GM23338 (cell line): ENCODE results near the gene LMAN1L. TPM values are rescaled to one million over a fixed set of nuclear protein-coding genes. Genes with fewer than 3 reads are reported as not detected.

ENCODE experiments used
- ATAC-seq: fragments of 200-7000 bp; cut with Tn5 transposase; 3 replicates; pipeline ENCODE4 v1.9.1; 2020
- DNase-seq: peaks from one replicate; pipeline ENCODE4 v3.0.0-alpha.2; 2015; ENCODE audit warnings: low spot score
- H2AFZ ChIP-seq: fragments of 200-600 bp; sonication (generic); 2 replicates; pipeline ENCODE4 v1.8.0; 2016; ENCODE audit warnings: antibody characterized with exemption, mild to moderate bottlenecking, moderate library complexity
- H3F3A ChIP-seq: fragments of 200-600 bp; sonication (generic); replicated peaks from 2 replicates; pipeline ENCODE4 v1.8.0; 2017; ENCODE audit warnings: antibody characterized with exemption, mixed run types, low read depth
- H3K27ac ChIP-seq: fragments of 200-600 bp; sonication (generic); 2 replicates; pipeline ENCODE4 v1.6.1; 2016; ENCODE audit warnings: low read depth
- H3K27me3 ChIP-seq: fragments of 200-600 bp; sonication (generic); 2 replicates; pipeline ENCODE4 v1.8.0; 2016; ENCODE audit warnings: mild to moderate bottlenecking, mixed run types, moderate library complexity; ENCODE audit not compliant: insufficient read depth
- H3K36me3 ChIP-seq: fragments of 200-600 bp; sonication (generic); 2 replicates; pipeline ENCODE4 v1.8.0; 2016; ENCODE audit warnings: mild to moderate bottlenecking; ENCODE audit not compliant: insufficient read depth
- H3K4me1 ChIP-seq: fragments of 200-600 bp; sonication (generic); 2 replicates; pipeline ENCODE4 v1.8.0; 2016; ENCODE audit warnings: mild to moderate bottlenecking, moderate library complexity; ENCODE audit not compliant: insufficient read depth
- H3K4me2 ChIP-seq: fragments of 200-600 bp; sonication (generic); 2 replicates; pipeline ENCODE4 v1.7.1; 2017; ENCODE audit warnings: mixed run types
- H3K4me3 ChIP-seq: fragments of 200-600 bp; sonication (generic); 2 replicates; pipeline ENCODE4 v1.6.1; 2016; ENCODE audit warnings: mixed run types
- H3K79me2 ChIP-seq: fragments of 200-600 bp; sonication (generic); replicated peaks from 2 replicates; pipeline ENCODE4 v1.8.0; 2017; ENCODE audit warnings: mild to moderate bottlenecking; ENCODE audit not compliant: insufficient read depth
- H3K9me2 ChIP-seq: fragments of 200-600 bp; sonication (generic); 2 replicates; pipeline ENCODE4 v1.8.0; 2017; ENCODE audit not compliant: insufficient read depth
- H4K20me1 ChIP-seq: fragments of 200-600 bp; sonication (generic); replicated peaks from 2 replicates; pipeline ENCODE4 v1.8.0; 2017; ENCODE audit warnings: mild to moderate bottlenecking; ENCODE audit not compliant: insufficient read depth
- H3K27ac Mint-ChIP-seq: 2 replicates; pipeline ENCODE4 v1.8.0; 2020; ENCODE audit warnings: inconsistent platforms, mild to moderate bottlenecking, moderate library complexity, mixed read lengths
- H3K27me3 Mint-ChIP-seq: 3 replicates; pipeline ENCODE4 v1.8.0; 2022; ENCODE audit warnings: low read depth, mild to moderate bottlenecking, moderate library complexity, mixed read lengths, inconsistent platforms; ENCODE audit not compliant: insufficient read depth, poor library complexity
- H3K36me3 Mint-ChIP-seq: 3 replicates; pipeline ENCODE4 v1.8.0; 2021; ENCODE audit warnings: low read depth, mild to moderate bottlenecking, inconsistent platforms, moderate library complexity, mixed read lengths
- H3K4me1 Mint-ChIP-seq: 3 replicates; pipeline ENCODE4 v1.8.0; 2020; ENCODE audit warnings: mild to moderate bottlenecking, inconsistent platforms, mixed read lengths
- H3K4me3 Mint-ChIP-seq: 3 replicates; pipeline ENCODE4 v1.8.0; 2021; ENCODE audit warnings: moderate library complexity, mild to moderate bottlenecking, inconsistent platforms, mixed read lengths
- H3K9me3 Mint-ChIP-seq: 3 replicates; pipeline ENCODE4 v1.8.0; 2020; ENCODE audit warnings: moderate library complexity, mild to moderate bottlenecking, inconsistent platforms, mixed read lengths
- CREB1 ChIP-seq: fragments of 250-450 bp; sonication (Bioruptor Pico); IDR thresholded peaks from 2 replicates; pipeline ENCODE4 v1.5.0; 2020; ENCODE audit warnings: low read depth, mild to moderate bottlenecking, moderate library complexity
- EZH2 ChIP-seq: fragments of 200-600 bp; sonication (generic); IDR thresholded peaks from one replicate; pipeline ENCODE4 v1.8.0; 2017; ENCODE audit warnings: antibody characterized with exemption, mild to moderate bottlenecking, low read depth; ENCODE audit not compliant: unreplicated experiment
- EZH2phosphoT487 ChIP-seq: fragments of 200-600 bp; sonication (generic); IDR thresholded peaks from one replicate; pipeline ENCODE4 v1.8.1; 2018; ENCODE audit warnings: antibody characterized with exemption; ENCODE audit not compliant: unreplicated experiment
- JUNB ChIP-seq: IDR thresholded peaks from one replicate; pipeline ENCODE4 v1.6.1; 2016; ENCODE audit warnings: antibody characterized with exemption; ENCODE audit not compliant: unreplicated experiment
- NANOG ChIP-seq: IDR thresholded peaks from 2 replicates; pipeline ENCODE4 v1.6.1; 2016; ENCODE audit warnings: antibody characterized with exemption, borderline replicate concordance
- POLR2AphosphoS5 ChIP-seq: IDR thresholded peaks from 2 replicates; pipeline ENCODE4 v1.6.1; 2016; ENCODE audit warnings: antibody characterized with exemption, low read depth
- STAT1 ChIP-seq: IDR thresholded peaks from one replicate; pipeline ENCODE4 v1.6.1; 2016; ENCODE audit warnings: antibody characterized with exemption; ENCODE audit not compliant: unreplicated experiment
- ZNF114 ChIP-seq: fragments of 250-450 bp; sonication (Bioruptor Pico); IDR thresholded peaks from 2 replicates; pipeline ENCODE4 v1.5.0; 2020; ENCODE audit warnings: mild to moderate bottlenecking, moderate library complexity
- ZNF331 ChIP-seq: fragments of 250-450 bp; sonication (Bioruptor Pico); IDR thresholded peaks from 2 replicates; pipeline ENCODE4 v1.5.0; 2020; ENCODE audit warnings: low read depth, mild to moderate bottlenecking, moderate library complexity
- polyA plus RNA-seq: library from polyadenylated mRNA; unstranded; fragments of >200 nt; fragmentation: Nextera tagmentation; extraction: Ambion mirVana; gene quantifications from 2 replicates; pipeline ENCODE4 v1.2.1, GENCODE V29; 2016
- total RNA-seq: library from RNA; depleted of rRNA; stranded (reverse); fragments of >200 nt; shearing (Covaris generic); gene quantifications from 2 replicates; pipeline ENCODE4 v1.2.3, GENCODE V29; 2014
- TF ChIP-seq, protein P1 (sequence below), 2 experiments: fragments of 200-600 bp in 1 of 2; sonication (generic) in 1 of 2; conservative IDR thresholded peaks; 2 replicates each; pipeline versions ENCODE4 v1.5.1 to v1.6.1; 2016 to 2017; ENCODE audit warnings: antibody characterized with exemption in 2 of 2, low read depth in 2 of 2, mild to moderate bottlenecking in 2 of 2, moderate library complexity in 1 of 2
- TF ChIP-seq, protein P2 (sequence below): IDR thresholded peaks from 2 replicates; pipeline ENCODE4 v1.6.1; 2016; ENCODE audit warnings: antibody characterized with exemption
- TF ChIP-seq, protein P3 (sequence below): fragments of 250-450 bp; sonication (Bioruptor Pico); IDR thresholded peaks from 2 replicates; pipeline ENCODE4 v1.5.0; 2020; ENCODE audit warnings: mild to moderate bottlenecking, moderate library complexity
- TF ChIP-seq, protein P4 (sequence below): IDR thresholded peaks from one replicate; pipeline ENCODE4 v1.6.1; 2018; ENCODE audit warnings: antibody characterized with exemption; ENCODE audit not compliant: unreplicated experiment

Gene LMAN1L
- total and polyA plus RNA-seq, 2 experiments from 2014 or later, result not detected

DNA sequence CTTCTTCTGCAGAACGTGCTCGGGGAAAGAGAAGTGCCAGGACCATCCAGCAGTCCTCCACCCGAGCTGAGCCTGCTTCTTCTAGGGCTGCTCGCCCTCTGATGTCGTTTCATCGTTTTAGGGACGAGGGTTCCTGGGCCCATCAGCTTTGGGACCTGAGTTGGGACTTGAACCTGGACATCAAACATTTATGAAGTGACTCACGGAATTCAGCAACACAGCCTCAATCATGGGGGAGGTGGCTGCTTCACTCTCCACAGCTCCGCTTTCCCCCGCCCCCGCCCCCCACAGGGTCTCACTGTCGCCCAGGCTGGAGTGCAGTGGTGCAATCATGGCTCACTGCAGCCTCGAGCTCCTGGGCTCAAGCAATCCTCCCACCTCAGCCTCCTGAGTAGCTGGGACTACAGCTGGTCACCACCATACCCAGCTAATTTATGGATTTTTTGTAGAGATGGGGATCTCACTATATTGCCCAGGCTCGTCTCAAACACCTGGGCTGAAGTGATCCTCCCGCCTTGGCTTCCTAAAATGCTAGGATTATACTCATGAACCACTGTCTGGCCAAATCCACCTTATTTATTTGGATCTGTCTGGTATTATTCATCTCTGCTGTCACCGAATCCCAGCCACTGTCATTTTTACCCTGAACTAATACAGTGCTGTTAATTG is 61.3 kb downstream of the LMAN1L start:
- Histone ChIP-seq H4K20me1 (peaks cover 17% of the 10 kb centered on the region), H3F3A (0 out of 2 replicates have a peak, but pooled peaks cover 8% of the 10 kb centered on the region), H3K4me1 (no peaks in the 10 kb centered on the region), H3K79me2 (peaks cover 37% of the 10 kb centered on the region), H3K4me2 (peak overlapping the region; percentile 96), H3K36me3 (no peaks in the 10 kb centered on the region), H2AFZ (peak overlapping the region; percentile 100), H3K4me3 (peak overlapping the region; percentile 83), H3K27ac (peak overlapping the region; percentile 87; the same call in 1 of the 2 replicates), H3K9me2 (no peaks in the 10 kb centered on the region), H3K27me3 (no peaks in the 10 kb centered on the region)
- peak overlapping the region; percentile 83; the same call in 1 of the 2 replicates for H3K27ac Mint-ChIP-seq
- H3K4me1 Mint-ChIP-seq, result peaks cover 18% of the 10 kb centered on the region
- peaks cover 18% of the 10 kb centered on the region for H3K27me3 Mint-ChIP-seq
- H3K9me3 Mint-ChIP-seq, result no peaks in the 10 kb centered on the region
- peaks cover 3% of the 10 kb centered on the region; the same call in 2 of the 3 replicates for H3K36me3 Mint-ChIP-seq
- ATAC-seq, result peak; percentile 4
- peak overlapping the region; percentile 86 for H3K4me3 Mint-ChIP-seq
- TF ChIP-seq POLR2AphosphoS5 (no peak), NANOG (no peak), ZNF114 (CRISPR knock-in tag) (no peak), ZNF331 (CRISPR knock-in tag) (no peak), EZH2phosphoT487 (no peak), EZH2 (no peak), STAT1 (no peak), JUNB (no peak), CREB1 (CRISPR knock-in tag) (no peak)
- TF ChIP-seq, protein P1, sequence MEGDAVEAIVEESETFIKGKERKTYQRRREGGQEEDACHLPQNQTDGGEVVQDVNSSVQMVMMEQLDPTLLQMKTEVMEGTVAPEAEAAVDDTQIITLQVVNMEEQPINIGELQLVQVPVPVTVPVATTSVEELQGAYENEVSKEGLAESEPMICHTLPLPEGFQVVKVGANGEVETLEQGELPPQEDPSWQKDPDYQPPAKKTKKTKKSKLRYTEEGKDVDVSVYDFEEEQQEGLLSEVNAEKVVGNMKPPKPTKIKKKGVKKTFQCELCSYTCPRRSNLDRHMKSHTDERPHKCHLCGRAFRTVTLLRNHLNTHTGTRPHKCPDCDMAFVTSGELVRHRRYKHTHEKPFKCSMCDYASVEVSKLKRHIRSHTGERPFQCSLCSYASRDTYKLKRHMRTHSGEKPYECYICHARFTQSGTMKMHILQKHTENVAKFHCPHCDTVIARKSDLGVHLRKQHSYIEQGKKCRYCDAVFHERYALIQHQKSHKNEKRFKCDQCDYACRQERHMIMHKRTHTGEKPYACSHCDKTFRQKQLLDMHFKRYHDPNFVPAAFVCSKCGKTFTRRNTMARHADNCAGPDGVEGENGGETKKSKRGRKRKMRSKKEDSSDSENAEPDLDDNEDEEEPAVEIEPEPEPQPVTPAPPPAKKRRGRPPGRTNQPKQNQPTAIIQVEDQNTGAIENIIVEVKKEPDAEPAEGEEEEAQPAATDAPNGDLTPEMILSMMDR (conservative IDR thresholded peaks at IDR 0.05; ENCODE audit: low read depth in 2 of 2), result no peak
- TF ChIP-seq, protein P2, sequence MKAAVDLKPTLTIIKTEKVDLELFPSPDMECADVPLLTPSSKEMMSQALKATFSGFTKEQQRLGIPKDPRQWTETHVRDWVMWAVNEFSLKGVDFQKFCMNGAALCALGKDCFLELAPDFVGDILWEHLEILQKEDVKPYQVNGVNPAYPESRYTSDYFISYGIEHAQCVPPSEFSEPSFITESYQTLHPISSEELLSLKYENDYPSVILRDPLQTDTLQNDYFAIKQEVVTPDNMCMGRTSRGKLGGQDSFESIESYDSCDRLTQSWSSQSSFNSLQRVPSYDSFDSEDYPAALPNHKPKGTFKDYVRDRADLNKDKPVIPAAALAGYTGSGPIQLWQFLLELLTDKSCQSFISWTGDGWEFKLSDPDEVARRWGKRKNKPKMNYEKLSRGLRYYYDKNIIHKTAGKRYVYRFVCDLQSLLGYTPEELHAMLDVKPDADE, result no peak
- TF ChIP-seq, protein P3, sequence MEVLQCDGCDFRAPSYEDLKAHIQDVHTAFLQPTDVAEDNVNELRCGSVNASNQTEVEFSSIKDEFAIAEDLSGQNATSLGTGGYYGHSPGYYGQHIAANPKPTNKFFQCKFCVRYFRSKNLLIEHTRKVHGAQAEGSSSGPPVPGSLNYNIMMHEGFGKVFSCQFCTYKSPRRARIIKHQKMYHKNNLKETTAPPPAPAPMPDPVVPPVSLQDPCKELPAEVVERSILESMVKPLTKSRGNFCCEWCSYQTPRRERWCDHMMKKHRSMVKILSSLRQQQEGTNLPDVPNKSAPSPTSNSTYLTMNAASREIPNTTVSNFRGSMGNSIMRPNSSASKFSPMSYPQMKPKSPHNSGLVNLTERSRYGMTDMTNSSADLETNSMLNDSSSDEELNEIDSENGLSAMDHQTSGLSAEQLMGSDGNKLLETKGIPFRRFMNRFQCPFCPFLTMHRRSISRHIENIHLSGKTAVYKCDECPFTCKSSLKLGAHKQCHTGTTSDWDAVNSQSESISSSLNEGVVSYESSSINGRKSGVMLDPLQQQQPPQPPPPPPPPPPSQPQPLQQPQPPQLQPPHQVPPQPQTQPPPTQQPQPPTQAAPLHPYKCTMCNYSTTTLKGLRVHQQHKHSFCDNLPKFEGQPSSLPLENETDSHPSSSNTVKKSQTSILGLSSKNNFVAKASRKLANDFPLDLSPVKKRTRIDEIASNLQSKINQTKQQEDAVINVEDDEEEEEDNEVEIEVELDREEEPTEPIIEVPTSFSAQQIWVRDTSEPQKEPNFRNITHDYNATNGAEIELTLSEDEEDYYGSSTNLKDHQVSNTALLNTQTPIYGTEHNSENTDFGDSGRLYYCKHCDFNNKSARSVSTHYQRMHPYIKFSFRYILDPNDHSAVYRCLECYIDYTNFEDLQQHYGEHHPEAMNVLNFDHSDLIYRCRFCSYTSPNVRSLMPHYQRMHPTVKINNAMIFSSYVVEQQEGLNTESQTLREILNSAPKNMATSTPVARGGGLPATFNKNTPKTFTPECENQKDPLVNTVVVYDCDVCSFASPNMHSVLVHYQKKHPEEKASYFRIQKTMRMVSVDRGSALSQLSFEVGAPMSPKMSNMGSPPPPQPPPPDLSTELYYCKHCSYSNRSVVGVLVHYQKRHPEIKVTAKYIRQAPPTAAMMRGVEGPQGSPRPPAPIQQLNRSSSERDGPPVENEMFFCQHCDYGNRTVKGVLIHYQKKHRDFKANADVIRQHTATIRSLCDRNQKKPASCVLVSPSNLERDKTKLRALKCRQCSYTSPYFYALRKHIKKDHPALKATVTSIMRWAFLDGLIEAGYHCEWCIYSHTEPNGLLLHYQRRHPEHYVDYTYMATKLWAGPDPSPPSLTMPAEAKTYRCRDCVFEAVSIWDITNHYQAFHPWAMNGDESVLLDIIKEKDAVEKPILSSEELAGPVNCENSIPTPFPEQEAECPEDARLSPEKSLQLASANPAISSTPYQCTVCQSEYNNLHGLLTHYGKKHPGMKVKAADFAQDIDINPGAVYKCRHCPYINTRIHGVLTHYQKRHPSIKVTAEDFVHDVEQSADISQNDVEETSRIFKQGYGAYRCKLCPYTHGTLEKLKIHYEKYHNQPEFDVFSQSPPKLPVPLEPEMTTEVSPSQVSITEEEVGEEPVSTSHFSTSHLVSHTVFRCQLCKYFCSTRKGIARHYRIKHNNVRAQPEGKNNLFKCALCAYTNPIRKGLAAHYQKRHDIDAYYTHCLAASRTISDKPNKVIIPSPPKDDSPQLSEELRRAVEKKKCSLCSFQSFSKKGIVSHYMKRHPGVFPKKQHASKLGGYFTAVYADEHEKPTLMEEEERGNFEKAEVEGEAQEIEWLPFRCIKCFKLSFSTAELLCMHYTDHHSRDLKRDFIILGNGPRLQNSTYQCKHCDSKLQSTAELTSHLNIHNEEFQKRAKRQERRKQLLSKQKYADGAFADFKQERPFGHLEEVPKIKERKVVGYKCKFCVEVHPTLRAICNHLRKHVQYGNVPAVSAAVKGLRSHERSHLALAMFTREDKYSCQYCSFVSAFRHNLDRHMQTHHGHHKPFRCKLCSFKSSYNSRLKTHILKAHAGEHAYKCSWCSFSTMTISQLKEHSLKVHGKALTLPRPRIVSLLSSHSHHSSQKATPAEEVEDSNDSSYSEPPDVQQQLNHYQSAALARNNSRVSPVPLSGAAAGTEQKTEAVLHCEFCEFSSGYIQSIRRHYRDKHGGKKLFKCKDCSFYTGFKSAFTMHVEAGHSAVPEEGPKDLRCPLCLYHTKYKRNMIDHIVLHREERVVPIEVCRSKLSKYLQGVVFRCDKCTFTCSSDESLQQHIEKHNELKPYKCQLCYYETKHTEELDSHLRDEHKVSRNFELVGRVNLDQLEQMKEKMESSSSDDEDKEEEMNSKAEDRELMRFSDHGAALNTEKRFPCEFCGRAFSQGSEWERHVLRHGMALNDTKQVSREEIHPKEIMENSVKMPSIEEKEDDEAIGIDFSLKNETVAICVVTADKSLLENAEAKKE (CRISPR knock-in tag), result no peak
- TF ChIP-seq, protein P4, sequence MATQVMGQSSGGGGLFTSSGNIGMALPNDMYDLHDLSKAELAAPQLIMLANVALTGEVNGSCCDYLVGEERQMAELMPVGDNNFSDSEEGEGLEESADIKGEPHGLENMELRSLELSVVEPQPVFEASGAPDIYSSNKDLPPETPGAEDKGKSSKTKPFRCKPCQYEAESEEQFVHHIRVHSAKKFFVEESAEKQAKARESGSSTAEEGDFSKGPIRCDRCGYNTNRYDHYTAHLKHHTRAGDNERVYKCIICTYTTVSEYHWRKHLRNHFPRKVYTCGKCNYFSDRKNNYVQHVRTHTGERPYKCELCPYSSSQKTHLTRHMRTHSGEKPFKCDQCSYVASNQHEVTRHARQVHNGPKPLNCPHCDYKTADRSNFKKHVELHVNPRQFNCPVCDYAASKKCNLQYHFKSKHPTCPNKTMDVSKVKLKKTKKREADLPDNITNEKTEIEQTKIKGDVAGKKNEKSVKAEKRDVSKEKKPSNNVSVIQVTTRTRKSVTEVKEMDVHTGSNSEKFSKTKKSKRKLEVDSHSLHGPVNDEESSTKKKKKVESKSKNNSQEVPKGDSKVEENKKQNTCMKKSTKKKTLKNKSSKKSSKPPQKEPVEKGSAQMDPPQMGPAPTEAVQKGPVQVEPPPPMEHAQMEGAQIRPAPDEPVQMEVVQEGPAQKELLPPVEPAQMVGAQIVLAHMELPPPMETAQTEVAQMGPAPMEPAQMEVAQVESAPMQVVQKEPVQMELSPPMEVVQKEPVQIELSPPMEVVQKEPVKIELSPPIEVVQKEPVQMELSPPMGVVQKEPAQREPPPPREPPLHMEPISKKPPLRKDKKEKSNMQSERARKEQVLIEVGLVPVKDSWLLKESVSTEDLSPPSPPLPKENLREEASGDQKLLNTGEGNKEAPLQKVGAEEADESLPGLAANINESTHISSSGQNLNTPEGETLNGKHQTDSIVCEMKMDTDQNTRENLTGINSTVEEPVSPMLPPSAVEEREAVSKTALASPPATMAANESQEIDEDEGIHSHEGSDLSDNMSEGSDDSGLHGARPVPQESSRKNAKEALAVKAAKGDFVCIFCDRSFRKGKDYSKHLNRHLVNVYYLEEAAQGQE, result no peak
- peak; percentile 44 for DNase-seq
